Right cardiac atrium (tissue), 5 donors: ENCODE measurements around the gene MRPL44. TPM values are rescaled to one million over a fixed set of nuclear protein-coding genes. Genes with fewer than 3 reads are reported as not detected.
"Not testable (repeated sequence)": the region's sequence is repeated elsewhere in the genome, so short reads cannot be mapped to it uniquely, and the experiment has no call there.

Experiments used
- ATAC-seq, 2 donors: fragments of 200-7000 bp; cut with Tn5 transposase; one replicate each; pipeline versions ENCODE4 v1.8.0 to v1.9.1; 2020; ENCODE audit warnings: moderate library complexity in 2 of 2, mild to moderate bottlenecking in 1 of 2
- DNase-seq, 3 donors: peaks; one replicate each; pipeline ENCODE4 v3.0.0-alpha.2; 2020
- H3K27ac ChIP-seq: one replicate; pipeline ENCODE4 v1.5.1; 2013; ENCODE audit warnings: mild to moderate bottlenecking, low read length, control low read depth, moderate library complexity
- H3K27me3 ChIP-seq: one replicate; pipeline ENCODE4 v1.6.1; 2013; ENCODE audit not compliant: control insufficient read depth, insufficient read depth
- H3K4me1 ChIP-seq: one replicate; pipeline ENCODE4 v1.6.1; 2013; ENCODE audit warnings: low read length; ENCODE audit not compliant: control insufficient read depth, insufficient read depth
- H3K4me3 ChIP-seq: one replicate; pipeline ENCODE4 v1.5.1; 2013; ENCODE audit warnings: low read length, control low read depth
- H3K9me3 ChIP-seq: one replicate; pipeline ENCODE4 v1.6.1; 2013; ENCODE audit warnings: low read length; ENCODE audit not compliant: control insufficient read depth
- WGBS: extraction: QIAGEN DNeasy Blood & Tissue Kit; methylation state at CpG from one replicate; pipeline ENCODE4 v1.1.7; 2013; 5-methylcytosine and 5-hydroxymethylcytosine counted together
- intact Hi-C, 4 donors: fragments of 100-400 bp; cut with DNase I; formaldehyde crosslinking; loops; one replicate each; pipeline versions ENCODE4 v1.11.0 to v1.14.0; 2022 to 2023
- polyA plus RNA-seq: library from polyadenylated mRNA; stranded (reverse); fragments of 200-250 nt; gene quantifications from one replicate; pipeline ENCODE4 v1.2.3, GENCODE V29; 2013
- total RNA-seq, 4 donors: library from RNA; stranded (reverse); fragmentation: NEBNext Ultra II Directional; extraction: Animal tissue kit (Norgen Biotek cat#: 25700); gene quantifications; one replicate each; pipeline ENCODE4 v1.2.1, GENCODE V29; 2021
- donor health status: healthy with polysubstance abuse.
- donor health status: DM: no; HTN: yes; CAD: no.
- donor health status: DM: no; HTN: no; CAD: no.
- donor health status: DM: no; HTN: yes; CAD: no; lungs with severe emphysema.
- donor health status: DM: yes; HTN: yes; CAD: no.

The MRPL44 gene
- total and polyA plus RNA-seq, 5 donors = 22.0 to 34.9 (median 31.6) TPM

- no peak overlapping the region for H3K27ac ChIP-seq
- no peak for ATAC-seq
- WGBS = 77% methylated on average over 5 of the region's 5 CpGs
- no peaks in the 10 kb centered on the region for H3K4me1 ChIP-seq
- no peak for DNase-seq
- no peaks in the 10 kb centered on the region for H3K9me3 ChIP-seq
- H3K27me3 ChIP-seq = no peaks in the 10 kb centered on the region
- intact Hi-C loops = loop anchor here in 3 of 4 donors (5.0 to 10.0 kb wide), 2 partner anchors 287 to 289 kb away; no protein-coding TSS in a partner anchor
- no peak overlapping the region for H3K4me3 ChIP-seq
These were observed 38.3 kb downstream of the MRPL44 start for GRCh38 chr2:223995569-223995968.

GRCh38 chr2:223996391-223996790 lies 39.1 kb downstream of the MRPL44 start:
- H3K4me1 ChIP-seq = no peaks in the 10 kb centered on the region
- no peak overlapping the region for H3K27ac ChIP-seq
- ATAC-seq (no peak), DNase-seq (no peak)
- no peaks in the 10 kb centered on the region for H3K9me3 ChIP-seq
- no peak overlapping the region for H3K4me3 ChIP-seq
- no peaks in the 10 kb centered on the region for H3K27me3 ChIP-seq
- WGBS = 96% methylated on average over 6 of the region's 6 CpGs
- intact Hi-C loops = loop anchor here in 3 of 4 donors (5.0 to 10.0 kb wide), 2 partner anchors 286 to 288 kb away; no protein-coding TSS in a partner anchor

- Histone ChIP-seq H3K4me3 (no peak overlapping the region), H3K9me3 (no peaks in the 10 kb centered on the region), H3K4me1 (no peaks in the 10 kb centered on the region), H3K27me3 (no peaks in the 10 kb centered on the region), H3K27ac (no peak overlapping the region)
- DNase-seq = no peak
- ATAC-seq = no peak
- intact Hi-C loops = loop anchor here in 3 of 4 donors (5.0 to 10.0 kb wide), 2 partner anchors 284 to 287 kb away; no protein-coding TSS in a partner anchor
- WGBS = 89% methylated on average over 5 of the region's 5 CpGs
These were observed 40.7 kb downstream of the MRPL44 start for GRCh38 chr2:223997938-223998337.

- DNase-seq (no peak), ATAC-seq (no peak)
- 61% methylated on average over 2 of the region's 2 CpGs for WGBS
- Histone ChIP-seq H3K27me3 (no peaks in the 10 kb centered on the region), H3K4me3 (no peak overlapping the region), H3K4me1 (no peaks in the 10 kb centered on the region), H3K27ac (no peak overlapping the region), H3K9me3 (no peaks in the 10 kb centered on the region)
- intact Hi-C loops = loop anchor here in 3 of 4 donors (5.0 to 10.0 kb wide), 2 partner anchors 283 to 286 kb away; no protein-coding TSS in a partner anchor
These were observed 41.7 kb downstream of the MRPL44 start for GRCh38 chr2:223998948-223999347.

- intact Hi-C loops = loop anchor here in 3 of 4 donors (5.0 to 10.0 kb wide), 2 partner anchors 282 to 285 kb away; no protein-coding TSS in a partner anchor
- no peak for DNase-seq
- no peaks in the 10 kb centered on the region for H3K27me3 ChIP-seq
- H3K4me3 ChIP-seq = no peak overlapping the region
- ATAC-seq = no peak
- H3K4me1 ChIP-seq = no peaks in the 10 kb centered on the region
- H3K27ac ChIP-seq = no peak overlapping the region
- H3K9me3 ChIP-seq = no peaks in the 10 kb centered on the region
- 87% methylated on average over 11 of the region's 11 CpGs for WGBS
These were observed 42.6 kb downstream of the MRPL44 start for GRCh38 chr2:223999862-224000261.

GRCh38 chr2:224000662-224001061 lies 43.4 kb downstream of the MRPL44 start:
- H3K4me3 ChIP-seq, intact Hi-C loops, H3K4me1 ChIP-seq, H3K27ac ChIP-seq, ATAC-seq, H3K9me3 ChIP-seq, H3K27me3 ChIP-seq, DNase-seq: not testable (repeated sequence)
- 94% methylated on average over 5 of the region's 5 CpGs for WGBS

GRCh38 chr2:224004105-224004695 lies 46.9 kb downstream of the MRPL44 start:
- DNase-seq = peak; percentile 64 to 74 (median 65)
- no peaks in the 10 kb centered on the region for H3K9me3 ChIP-seq
- no peaks in the 10 kb centered on the region for H3K4me1 ChIP-seq
- H3K27me3 ChIP-seq = no peaks in the 10 kb centered on the region
- H3K27ac ChIP-seq = no peak overlapping the region
- intact Hi-C loops = no loop called here
- peak; percentile 84 to 86 for ATAC-seq
- 53% methylated on average over 16 of the region's 16 CpGs for WGBS
- no peak overlapping the region for H3K4me3 ChIP-seq

- peak; percentile 25 to 63 for ATAC-seq
- no peak for DNase-seq
- intact Hi-C loops = no loop called here
- H3K27ac ChIP-seq = no peak overlapping the region
- H3K9me3 ChIP-seq = no peaks in the 10 kb centered on the region
- WGBS = 56% methylated on average over 12 of the region's 12 CpGs
- H3K27me3 ChIP-seq = no peaks in the 10 kb centered on the region
- no peaks in the 10 kb centered on the region for H3K4me1 ChIP-seq
- H3K4me3 ChIP-seq = no peak overlapping the region
These were observed 51.5 kb downstream of the MRPL44 start for GRCh38 chr2:224008702-224009261.

GRCh38 chr2:224009605-224010315 lies 52.5 kb downstream of the MRPL44 start:
- no peaks in the 10 kb centered on the region for H3K9me3 ChIP-seq
- no peak overlapping the region for H3K27ac ChIP-seq
- H3K27me3 ChIP-seq = no peaks in the 10 kb centered on the region
- intact Hi-C loops = no loop called here
- no peaks in the 10 kb centered on the region for H3K4me1 ChIP-seq
- DNase-seq (no peak), ATAC-seq (no peak)
- no peak overlapping the region for H3K4me3 ChIP-seq
- WGBS = 66% methylated on average over 5 of the region's 5 CpGs

GRCh38 chr2:224011837-224012236 lies 54.6 kb downstream of the MRPL44 start:
- no peaks in the 10 kb centered on the region for H3K4me1 ChIP-seq
- DNase-seq (no peak), ATAC-seq (no peak)
- H3K27me3 ChIP-seq = no peaks in the 10 kb centered on the region
- intact Hi-C loops = no loop called here
- H3K27ac ChIP-seq = no peak overlapping the region
- 97% methylated on average over 1 of the region's 1 CpG for whole genome bisulfite sequencing
- H3K4me3 ChIP-seq = no peak overlapping the region
- H3K9me3 ChIP-seq = no peaks in the 10 kb centered on the region

GRCh38 chr2:224014336-224014735 lies 57.1 kb downstream of the MRPL44 start:
- WGBS = 84% methylated on average over 4 of the region's 4 CpGs
- Histone ChIP-seq H3K27me3 (no peaks in the 10 kb centered on the region), H3K4me1 (no peaks in the 10 kb centered on the region), H3K9me3 (no peaks in the 10 kb centered on the region), H3K4me3 (no peak overlapping the region), H3K27ac (no peak overlapping the region)
- ATAC-seq = no peak
- no peak for DNase-seq
- intact Hi-C loops = no loop called here
